HepG2 (cell line): ENCODE data around the gene DLST. TPM values are rescaled to one million over a fixed set of nuclear protein-coding genes. Genes with fewer than 3 reads are reported as not detected.
A peak's percentile ranks its signal among the peaks of the same experiment; 100 is the strongest.

ENCODE experiments used
- CAMTA2 ChIP-seq: sonication (generic); formaldehyde crosslinking; IDR thresholded peaks from 2 replicates; pipeline ENCODE4 v1.4.0; 2020; ENCODE audit warnings: mild to moderate bottlenecking, missing genetic modification reagents, borderline replicate concordance
- CC2D1A ChIP-seq: sonication (generic); formaldehyde crosslinking; IDR thresholded peaks from 2 replicates; pipeline ENCODE4 v1.8.1; 2023; ENCODE audit warnings: mild to moderate bottlenecking, missing genetic modification reagents
- KDM5B ChIP-seq: sonication (generic); formaldehyde crosslinking; IDR thresholded peaks from 2 replicates; pipeline ENCODE4 v1.4.0; 2020; ENCODE audit warnings: missing genetic modification reagents, mild to moderate bottlenecking, borderline replicate concordance
- MTF2 ChIP-seq: sonication (generic); formaldehyde crosslinking; IDR thresholded peaks from 2 replicates; pipeline ENCODE4 v1.5.0; 2020; ENCODE audit warnings: missing genetic modification reagents, borderline replicate concordance
- NFYB ChIP-seq: sonication (generic); formaldehyde crosslinking; IDR thresholded peaks from 2 replicates; pipeline ENCODE4 v1.4.0; 2020; ENCODE audit warnings: missing genetic modification reagents
- RCOR2 ChIP-seq: IDR thresholded peaks from 2 replicates; pipeline ENCODE4 v1.6.1; 2016; ENCODE audit warnings: missing biosample characterization, missing genetic modification reagents
- ZFP36 ChIP-seq: fragments of 150-350 bp; IDR thresholded peaks from 2 replicates; pipeline ENCODE4 v1.6.1; 2018; ENCODE audit warnings: borderline replicate concordance, low read length, low read depth; ENCODE audit not compliant: partially characterized antibody
- ZKSCAN5 ChIP-seq: sonication (generic); formaldehyde crosslinking; IDR thresholded peaks from 2 replicates; pipeline ENCODE4 v1.5.1; 2020; ENCODE audit warnings: mild to moderate bottlenecking, missing genetic modification reagents
- ZNF274 ChIP-seq: sonication (generic); formaldehyde crosslinking; IDR thresholded peaks from 2 replicates; pipeline ENCODE4 v1.5.1; 2020; ENCODE audit warnings: mild to moderate bottlenecking, missing genetic modification reagents
- ZNF335 ChIP-seq: sonication (generic); formaldehyde crosslinking; IDR thresholded peaks from 2 replicates; pipeline ENCODE4 v1.4.0; 2020; ENCODE audit warnings: missing genetic modification reagents
- ZNF33B ChIP-seq: sonication (generic); formaldehyde crosslinking; IDR thresholded peaks from 2 replicates; pipeline ENCODE4 v1.5.1; 2020; ENCODE audit warnings: mild to moderate bottlenecking, missing genetic modification reagents
- ZNF34 ChIP-seq: sonication (generic); formaldehyde crosslinking; IDR thresholded peaks from 2 replicates; pipeline ENCODE4 v1.4.0; 2020; ENCODE audit warnings: mild to moderate bottlenecking, missing genetic modification reagents, borderline replicate concordance
- ZNF607 ChIP-seq: sonication (generic); formaldehyde crosslinking; IDR thresholded peaks from 2 replicates; pipeline ENCODE4 v1.5.1; 2020; ENCODE audit warnings: missing genetic modification reagents, mild to moderate bottlenecking, borderline replicate concordance
- polyA plus RNA-seq, 8 experiments: library from polyadenylated mRNA; depleted of rRNA in 3 of 8; stranded (reverse) in 7 of 8; unstranded in 1 of 8; fragments of >200 nt; fragmentation: Illumina TruSeq in 4 of 8; extraction: Trizol in 4 of 8; gene quantifications; 2 replicates each; pipeline versions ENCODE4 v1.2.1 to v1.2.3, GENCODE V29; 2011 to 2016; ENCODE audit warnings: low read depth in 4 of 8, missing spikeins in 1 of 8, mixed read lengths in 1 of 8; ENCODE audit not compliant: insufficient read depth in 1 of 8
- total RNA-seq, 5 experiments: library from RNA; depleted of rRNA; stranded (reverse); fragments of >200 nt; fragmentation: Illumina TruSeq; extraction: Trizol; gene quantifications; 2 replicates each; pipeline ENCODE4 v1.2.3, GENCODE V29; 2016; ENCODE audit warnings: low read depth in 1 of 5
- TF ChIP-seq, protein P1 (sequence below): IDR thresholded peaks from 2 replicates; pipeline ENCODE4 v1.6.1; 2016; ENCODE audit warnings: low read depth
- TF ChIP-seq, protein P2 (sequence below): IDR thresholded peaks from 2 replicates; pipeline ENCODE4 v1.6.1; 2016
- TF ChIP-seq, protein P3 (sequence below): sonication (generic); formaldehyde crosslinking; IDR thresholded peaks from 2 replicates; pipeline ENCODE4 v1.5.1; 2020; ENCODE audit warnings: mild to moderate bottlenecking, missing genetic modification reagents
- TF ChIP-seq, protein P4 (sequence below): sonication (generic); formaldehyde crosslinking; IDR thresholded peaks from 2 replicates; pipeline ENCODE4 v1.5.0; 2020; ENCODE audit warnings: mild to moderate bottlenecking, missing genetic modification reagents
- TF ChIP-seq, protein P5 (sequence below): IDR thresholded peaks from 2 replicates; pipeline ENCODE4 v1.6.1; 2016; ENCODE audit warnings: missing genetic modification reagents, missing compliant biosample characterization
- TF ChIP-seq, protein P6 (sequence below): sonication (generic); formaldehyde crosslinking; IDR thresholded peaks from 2 replicates; pipeline ENCODE4 v1.4.0; 2020; ENCODE audit warnings: missing genetic modification reagents

Gene DLST
- total and polyA plus RNA-seq, 2 of the 13 experiments (the other 11 are each of a cell fraction or from before 2014, with no cell fraction given): 56.5 to 94.3 TPM

DNA sequence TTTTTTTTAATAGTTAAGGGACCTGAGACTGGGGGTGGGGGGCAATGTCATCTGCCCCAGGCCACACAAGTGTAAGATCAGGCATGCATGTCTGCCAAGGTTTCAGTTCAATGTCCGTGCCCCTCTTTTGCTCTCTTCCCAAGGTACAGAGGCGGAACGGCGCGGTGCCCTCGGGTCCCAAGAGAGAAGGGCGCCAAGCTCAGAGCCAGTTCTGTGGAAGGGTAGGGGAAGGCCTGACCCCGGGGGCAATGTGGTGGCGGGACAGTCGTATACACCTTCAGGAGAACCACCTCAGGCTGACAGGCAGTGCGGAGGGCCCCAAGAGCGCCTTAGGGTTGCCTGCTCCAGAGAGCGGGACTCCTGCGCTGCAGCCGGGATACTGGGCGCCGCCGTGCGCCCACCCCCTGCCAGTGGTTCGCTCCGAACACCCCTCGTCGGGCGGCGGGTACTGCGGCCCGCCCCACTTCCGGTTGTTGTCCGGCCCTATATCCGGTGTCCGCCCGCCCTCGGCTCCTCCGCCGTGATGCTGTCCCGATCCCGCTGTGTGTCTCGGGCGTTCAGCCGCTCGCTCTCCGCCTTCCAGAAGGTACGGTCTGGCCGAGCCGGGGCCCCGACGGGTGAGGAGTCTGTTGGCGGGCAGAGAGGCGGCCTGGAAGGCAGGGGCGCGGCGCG, at the start of gene DLST (continued):
- TF ChIP-seq, protein P1, sequence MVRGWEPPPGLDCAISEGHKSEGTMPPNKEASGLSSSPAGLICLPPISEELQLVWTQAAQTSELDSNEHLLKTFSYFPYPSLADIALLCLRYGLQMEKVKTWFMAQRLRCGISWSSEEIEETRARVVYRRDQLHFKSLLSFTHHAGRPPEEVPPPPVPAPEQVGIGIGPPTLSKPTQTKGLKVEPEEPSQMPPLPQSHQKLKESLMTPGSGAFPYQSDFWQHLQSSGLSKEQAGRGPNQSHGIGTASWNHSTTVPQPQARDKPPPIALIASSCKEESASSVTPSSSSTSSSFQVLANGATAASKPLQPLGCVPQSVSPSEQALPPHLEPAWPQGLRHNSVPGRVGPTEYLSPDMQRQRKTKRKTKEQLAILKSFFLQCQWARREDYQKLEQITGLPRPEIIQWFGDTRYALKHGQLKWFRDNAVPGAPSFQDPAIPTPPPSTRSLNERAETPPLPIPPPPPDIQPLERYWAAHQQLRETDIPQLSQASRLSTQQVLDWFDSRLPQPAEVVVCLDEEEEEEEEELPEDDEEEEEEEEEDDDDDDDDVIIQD (CRISPR knock-in tag): no peak
- TF ChIP-seq, protein P2, sequence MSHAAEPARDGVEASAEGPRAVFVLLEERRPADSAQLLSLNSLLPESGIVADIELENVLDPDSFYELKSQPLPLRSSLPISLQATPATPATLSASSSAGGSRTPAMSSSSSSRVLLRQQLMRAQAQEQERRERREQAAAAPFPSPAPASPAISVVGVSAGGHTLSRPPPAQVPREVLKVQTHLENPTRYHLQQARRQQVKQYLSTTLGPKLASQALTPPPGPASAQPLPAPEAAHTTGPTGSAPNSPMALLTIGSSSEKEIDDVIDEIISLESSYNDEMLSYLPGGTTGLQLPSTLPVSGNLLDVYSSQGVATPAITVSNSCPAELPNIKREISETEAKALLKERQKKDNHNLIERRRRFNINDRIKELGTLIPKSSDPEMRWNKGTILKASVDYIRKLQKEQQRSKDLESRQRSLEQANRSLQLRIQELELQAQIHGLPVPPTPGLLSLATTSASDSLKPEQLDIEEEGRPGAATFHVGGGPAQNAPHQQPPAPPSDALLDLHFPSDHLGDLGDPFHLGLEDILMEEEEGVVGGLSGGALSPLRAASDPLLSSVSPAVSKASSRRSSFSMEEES: no peak; the same call in 1 of the 2 replicates
- TF ChIP-seq CC2D1A (CRISPR knock-in tag): no peak
- no peak for TF ChIP-seq CAMTA2
- TF ChIP-seq, protein P3, sequence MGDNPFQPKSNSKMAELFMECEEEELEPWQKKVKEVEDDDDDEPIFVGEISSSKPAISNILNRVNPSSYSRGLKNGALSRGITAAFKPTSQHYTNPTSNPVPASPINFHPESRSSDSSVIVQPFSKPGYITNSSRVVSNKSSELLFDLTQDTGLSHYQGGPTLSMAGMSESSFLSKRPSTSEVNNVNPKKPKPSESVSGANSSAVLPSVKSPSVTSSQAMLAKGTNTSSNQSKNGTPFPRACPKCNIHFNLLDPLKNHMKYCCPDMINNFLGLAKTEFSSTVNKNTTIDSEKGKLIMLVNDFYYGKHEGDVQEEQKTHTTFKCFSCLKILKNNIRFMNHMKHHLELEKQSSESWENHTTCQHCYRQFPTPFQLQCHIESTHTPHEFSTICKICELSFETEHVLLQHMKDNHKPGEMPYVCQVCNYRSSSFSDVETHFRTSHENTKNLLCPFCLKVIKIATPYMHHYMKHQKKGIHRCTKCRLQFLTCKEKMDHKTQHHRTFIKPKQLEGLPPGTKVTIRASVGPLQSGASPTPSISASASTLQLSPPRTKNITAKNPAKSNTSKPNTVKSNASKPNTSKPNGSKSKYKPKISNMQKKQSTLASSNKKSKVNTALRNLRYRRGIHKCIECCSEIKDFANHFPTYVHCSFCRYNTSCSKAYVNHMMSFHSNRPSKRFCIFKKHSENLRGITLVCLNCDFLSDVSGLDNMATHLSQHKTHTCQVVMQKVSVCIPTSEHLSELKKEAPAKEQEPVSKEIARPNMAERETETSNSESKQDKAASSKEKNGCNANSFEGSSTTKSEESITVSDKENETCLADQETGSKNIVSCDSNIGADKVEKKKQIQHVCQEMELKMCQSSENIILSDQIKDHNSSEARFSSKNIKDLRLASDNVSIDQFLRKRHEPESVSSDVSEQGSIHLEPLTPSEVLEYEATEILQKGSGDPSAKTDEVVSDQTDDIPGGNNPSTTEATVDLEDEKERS (CRISPR knock-in tag): no peak
- 0 out of 2 replicates have a peak, but pooled peaks have one; percentile 43 for TF ChIP-seq ZNF34
- no peak for TF ChIP-seq ZKSCAN5 (CRISPR knock-in tag)
- TF ChIP-seq ZNF33B (CRISPR knock-in tag): no peak
- 0 out of 2 replicates have a peak, but pooled peaks have one; percentile 16 for TF ChIP-seq NFYB (CRISPR knock-in tag)
- TF ChIP-seq, protein P4, sequence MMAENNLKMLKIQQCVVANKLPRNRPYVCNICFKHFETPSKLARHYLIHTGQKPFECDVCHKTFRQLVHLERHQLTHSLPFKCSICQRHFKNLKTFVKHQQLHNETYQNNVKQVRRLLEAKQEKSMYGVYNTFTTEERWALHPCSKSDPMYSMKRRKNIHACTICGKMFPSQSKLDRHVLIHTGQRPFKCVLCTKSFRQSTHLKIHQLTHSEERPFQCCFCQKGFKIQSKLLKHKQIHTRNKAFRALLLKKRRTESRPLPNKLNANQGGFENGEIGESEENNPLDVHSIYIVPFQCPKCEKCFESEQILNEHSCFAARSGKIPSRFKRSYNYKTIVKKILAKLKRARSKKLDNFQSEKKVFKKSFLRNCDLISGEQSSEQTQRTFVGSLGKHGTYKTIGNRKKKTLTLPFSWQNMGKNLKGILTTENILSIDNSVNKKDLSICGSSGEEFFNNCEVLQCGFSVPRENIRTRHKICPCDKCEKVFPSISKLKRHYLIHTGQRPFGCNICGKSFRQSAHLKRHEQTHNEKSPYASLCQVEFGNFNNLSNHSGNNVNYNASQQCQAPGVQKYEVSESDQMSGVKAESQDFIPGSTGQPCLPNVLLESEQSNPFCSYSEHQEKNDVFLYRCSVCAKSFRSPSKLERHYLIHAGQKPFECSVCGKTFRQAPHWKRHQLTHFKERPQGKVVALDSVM (CRISPR knock-in tag): peak; percentile 26; the same call in 1 of the 2 replicates
- peak; percentile 70; the same call in 1 of the 2 replicates for TF ChIP-seq KDM5B (CRISPR knock-in tag)
- TF ChIP-seq RCOR2 (CRISPR knock-in tag): peak; percentile 46; the same call in 1 of the 2 replicates
- TF ChIP-seq, protein P5, sequence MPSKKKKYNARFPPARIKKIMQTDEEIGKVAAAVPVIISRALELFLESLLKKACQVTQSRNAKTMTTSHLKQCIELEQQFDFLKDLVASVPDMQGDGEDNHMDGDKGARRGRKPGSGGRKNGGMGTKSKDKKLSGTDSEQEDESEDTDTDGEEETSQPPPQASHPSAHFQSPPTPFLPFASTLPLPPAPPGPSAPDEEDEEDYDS (CRISPR knock-in tag): peak; percentile 84
- TF ChIP-seq ZNF274 (CRISPR knock-in tag): no peak
- peak; percentile 96 for TF ChIP-seq ZNF335 (CRISPR knock-in tag)
- TF ChIP-seq ZFP36: no peak
- peak; percentile 85; the same call in 1 of the 2 replicates for TF ChIP-seq ZNF607
- peak; percentile 73; the same call in 1 of the 2 replicates for TF ChIP-seq MTF2 (CRISPR knock-in tag)
- TF ChIP-seq, protein P6, sequence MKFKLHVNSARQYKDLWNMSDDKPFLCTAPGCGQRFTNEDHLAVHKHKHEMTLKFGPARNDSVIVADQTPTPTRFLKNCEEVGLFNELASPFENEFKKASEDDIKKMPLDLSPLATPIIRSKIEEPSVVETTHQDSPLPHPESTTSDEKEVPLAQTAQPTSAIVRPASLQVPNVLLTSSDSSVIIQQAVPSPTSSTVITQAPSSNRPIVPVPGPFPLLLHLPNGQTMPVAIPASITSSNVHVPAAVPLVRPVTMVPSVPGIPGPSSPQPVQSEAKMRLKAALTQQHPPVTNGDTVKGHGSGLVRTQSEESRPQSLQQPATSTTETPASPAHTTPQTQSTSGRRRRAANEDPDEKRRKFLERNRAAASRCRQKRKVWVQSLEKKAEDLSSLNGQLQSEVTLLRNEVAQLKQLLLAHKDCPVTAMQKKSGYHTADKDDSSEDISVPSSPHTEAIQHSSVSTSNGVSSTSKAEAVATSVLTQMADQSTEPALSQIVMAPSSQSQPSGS: 0 out of 2 replicates have a peak, but pooled peaks have one; percentile 17
